OCI-LY3 (cell line): Measurements from ENCODE around the gene PIP5K1C.

Source experiments
- EZH2phosphoT487 ChIP-seq: fragments of 200-600 bp; shearing (Covaris generic); IDR thresholded peaks from 2 replicates; pipeline ENCODE4 v1.6.1; 2018; ENCODE audit warnings: antibody characterized with exemption, mixed run types, low read depth
- TF ChIP-seq, protein P1 (sequence below): fragments of 200-600, 300-600 bp; sonication (generic); IDR thresholded peaks from 2 replicates; pipeline ENCODE4 v1.5.1; 2014; ENCODE audit warnings: antibody characterized with exemption, low read length, low read depth

DNA sequence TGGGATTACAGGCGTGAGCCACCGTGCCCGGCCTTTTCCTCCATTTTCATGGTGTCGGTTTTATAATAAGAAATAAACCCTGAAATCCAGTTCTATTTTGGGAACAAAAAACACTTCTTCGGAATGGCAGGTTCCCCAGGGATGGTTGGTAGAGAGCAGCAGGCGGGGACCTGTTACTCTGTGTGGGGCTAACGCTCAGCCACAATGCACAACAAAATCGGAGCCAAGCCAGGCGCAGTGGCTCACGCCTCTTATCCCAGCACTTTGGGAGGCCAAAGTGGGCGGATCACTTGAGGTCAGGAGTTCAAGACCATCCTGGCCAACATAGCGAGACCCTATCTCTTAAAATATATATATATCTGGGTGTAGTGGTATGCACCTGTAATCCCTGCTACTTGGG, 99.2 kb downstream of the PIP5K1C start:
- TF ChIP-seq, protein P1, sequence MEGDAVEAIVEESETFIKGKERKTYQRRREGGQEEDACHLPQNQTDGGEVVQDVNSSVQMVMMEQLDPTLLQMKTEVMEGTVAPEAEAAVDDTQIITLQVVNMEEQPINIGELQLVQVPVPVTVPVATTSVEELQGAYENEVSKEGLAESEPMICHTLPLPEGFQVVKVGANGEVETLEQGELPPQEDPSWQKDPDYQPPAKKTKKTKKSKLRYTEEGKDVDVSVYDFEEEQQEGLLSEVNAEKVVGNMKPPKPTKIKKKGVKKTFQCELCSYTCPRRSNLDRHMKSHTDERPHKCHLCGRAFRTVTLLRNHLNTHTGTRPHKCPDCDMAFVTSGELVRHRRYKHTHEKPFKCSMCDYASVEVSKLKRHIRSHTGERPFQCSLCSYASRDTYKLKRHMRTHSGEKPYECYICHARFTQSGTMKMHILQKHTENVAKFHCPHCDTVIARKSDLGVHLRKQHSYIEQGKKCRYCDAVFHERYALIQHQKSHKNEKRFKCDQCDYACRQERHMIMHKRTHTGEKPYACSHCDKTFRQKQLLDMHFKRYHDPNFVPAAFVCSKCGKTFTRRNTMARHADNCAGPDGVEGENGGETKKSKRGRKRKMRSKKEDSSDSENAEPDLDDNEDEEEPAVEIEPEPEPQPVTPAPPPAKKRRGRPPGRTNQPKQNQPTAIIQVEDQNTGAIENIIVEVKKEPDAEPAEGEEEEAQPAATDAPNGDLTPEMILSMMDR = no peak
- no peak for TF ChIP-seq EZH2phosphoT487
